ENCODE measurements around the gene RGS7. TPM values are rescaled to one million over a fixed set of nuclear protein-coding genes. Genes with fewer than 3 reads are reported as not detected.

The RGS7 gene
- total RNA-seq, 2 donors from 2014 or later, result 0.10 to 0.24 TPM

DNA sequence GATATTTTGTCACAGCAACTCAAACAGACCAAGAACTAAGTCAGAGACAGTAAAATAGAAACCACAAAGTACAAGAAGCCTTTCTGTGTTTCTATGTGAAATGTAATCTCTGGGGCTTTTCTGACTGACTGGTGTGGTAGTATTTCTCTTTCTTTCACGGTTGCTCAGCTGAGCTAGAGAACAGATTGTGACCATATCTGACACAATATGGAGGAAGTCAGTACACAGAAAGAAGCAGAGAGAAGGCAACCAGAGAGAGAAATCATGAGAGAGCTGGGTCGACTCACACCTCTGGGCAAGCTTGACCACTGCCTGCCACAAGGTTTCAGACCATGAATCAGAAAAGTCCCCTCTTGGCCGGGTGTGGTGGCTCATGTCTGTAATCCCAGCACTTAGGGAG is 536.2 kb downstream of the RGS7 start:
- H3K36me3 ChIP-seq, result no peaks in the 10 kb centered on the region
- intact Hi-C loops (cut with DNase I), result no loop called here
- no peak for DNase-seq
- no peaks in the 10 kb centered on the region for H3K4me1 ChIP-seq
- no peak overlapping the region for H3K27ac ChIP-seq
- TF ChIP-seq, protein P1, sequence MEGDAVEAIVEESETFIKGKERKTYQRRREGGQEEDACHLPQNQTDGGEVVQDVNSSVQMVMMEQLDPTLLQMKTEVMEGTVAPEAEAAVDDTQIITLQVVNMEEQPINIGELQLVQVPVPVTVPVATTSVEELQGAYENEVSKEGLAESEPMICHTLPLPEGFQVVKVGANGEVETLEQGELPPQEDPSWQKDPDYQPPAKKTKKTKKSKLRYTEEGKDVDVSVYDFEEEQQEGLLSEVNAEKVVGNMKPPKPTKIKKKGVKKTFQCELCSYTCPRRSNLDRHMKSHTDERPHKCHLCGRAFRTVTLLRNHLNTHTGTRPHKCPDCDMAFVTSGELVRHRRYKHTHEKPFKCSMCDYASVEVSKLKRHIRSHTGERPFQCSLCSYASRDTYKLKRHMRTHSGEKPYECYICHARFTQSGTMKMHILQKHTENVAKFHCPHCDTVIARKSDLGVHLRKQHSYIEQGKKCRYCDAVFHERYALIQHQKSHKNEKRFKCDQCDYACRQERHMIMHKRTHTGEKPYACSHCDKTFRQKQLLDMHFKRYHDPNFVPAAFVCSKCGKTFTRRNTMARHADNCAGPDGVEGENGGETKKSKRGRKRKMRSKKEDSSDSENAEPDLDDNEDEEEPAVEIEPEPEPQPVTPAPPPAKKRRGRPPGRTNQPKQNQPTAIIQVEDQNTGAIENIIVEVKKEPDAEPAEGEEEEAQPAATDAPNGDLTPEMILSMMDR (IDR thresholded peaks at IDR 0.05), result no peak
- no peaks in the 10 kb centered on the region for H3K9me3 ChIP-seq
- no peak overlapping the region for H3K9ac ChIP-seq (ENCODE audit: low read depth in 2 of 2, low read length in 2 of 2)
- no peaks in the 10 kb centered on the region for H3K27me3 ChIP-seq
- H3K4me3 ChIP-seq, result no peak overlapping the region

DNA sequence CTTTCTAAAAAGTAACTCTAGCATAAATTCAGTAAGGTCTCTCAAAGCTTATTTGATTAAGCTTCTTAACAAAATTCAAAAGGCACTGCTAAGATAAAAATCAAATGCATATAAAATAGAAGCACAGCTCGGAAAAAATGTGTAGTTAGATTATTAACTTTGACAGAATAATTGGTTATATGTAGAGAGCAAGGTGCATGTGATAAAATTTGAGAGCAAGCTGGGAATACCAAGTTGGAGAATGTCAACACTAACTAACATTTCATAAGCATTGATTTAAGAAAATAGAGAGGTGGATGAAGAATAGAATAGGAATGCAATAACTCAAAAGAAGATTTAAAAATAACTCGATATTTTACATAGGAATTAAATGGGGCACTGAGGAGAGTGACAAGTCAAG is 540.5 kb downstream of the RGS7 start:
- Histone ChIP-seq H3K27ac (no peak overlapping the region), H3K9me3 (no peaks in the 10 kb centered on the region), H3K4me3 (no peak overlapping the region), H3K4me1 (no peaks in the 10 kb centered on the region), H3K9ac (ENCODE audit: low read depth in 2 of 2, low read length in 2 of 2) (no peak overlapping the region), H3K27me3 (no peaks in the 10 kb centered on the region), H3K36me3 (no peaks in the 10 kb centered on the region)
- TF ChIP-seq, protein P1 (IDR thresholded peaks at IDR 0.05), result no peak
- DNase-seq, result no peak
- intact Hi-C loops (cut with DNase I), result no loop called here

DNA sequence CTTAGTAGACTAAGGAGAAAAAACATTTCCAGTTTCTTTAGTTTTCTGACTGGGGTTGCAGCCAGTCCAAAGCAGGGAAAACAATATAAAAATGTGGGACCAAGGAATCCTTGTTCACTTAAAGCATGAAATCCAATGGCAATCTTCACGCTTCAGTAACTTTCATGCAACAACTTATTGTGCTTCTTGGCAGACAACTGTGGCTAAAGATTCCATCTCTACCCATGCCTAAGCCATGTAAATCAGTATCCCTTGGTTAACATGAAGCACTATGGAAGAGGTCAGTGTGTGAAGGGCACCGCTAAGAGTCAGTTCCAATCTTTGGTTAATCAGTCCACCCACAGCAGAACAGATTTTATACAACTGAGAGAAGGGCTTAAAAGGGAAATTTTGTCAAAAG is 543.3 kb downstream of the RGS7 start:
- DNase-seq, result no peak
- no peak overlapping the region for H3K27ac ChIP-seq
- no peaks in the 10 kb centered on the region for H3K4me1 ChIP-seq
- no peaks in the 10 kb centered on the region for H3K36me3 ChIP-seq
- no peaks in the 10 kb centered on the region for H3K27me3 ChIP-seq
- intact Hi-C loops (cut with DNase I), result no loop called here
- H3K9ac ChIP-seq (ENCODE audit: low read depth in 2 of 2, low read length in 2 of 2), result no peak overlapping the region
- TF ChIP-seq, protein P1 (IDR thresholded peaks at IDR 0.05), result no peak
- no peaks in the 10 kb centered on the region for H3K9me3 ChIP-seq
- H3K4me3 ChIP-seq, result no peak overlapping the region

DNA sequence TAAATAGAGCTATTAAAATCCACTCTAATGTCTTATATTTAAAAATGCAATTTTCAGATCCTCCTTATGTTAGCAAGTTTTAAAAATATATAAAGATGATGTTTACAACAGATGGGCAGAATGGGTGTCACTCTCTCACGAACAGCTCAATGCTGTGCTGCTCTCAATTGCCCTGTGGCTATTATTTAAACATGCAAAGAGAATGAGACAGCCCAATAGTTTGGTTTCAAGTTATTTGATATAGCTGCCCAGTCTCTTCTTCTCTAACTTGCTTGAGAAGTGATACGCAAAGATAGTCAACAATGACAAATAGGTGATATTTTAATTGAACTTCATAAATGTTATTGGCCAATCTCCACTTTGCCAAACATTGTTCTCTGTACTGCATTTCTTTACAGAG is 545.7 kb downstream of the RGS7 start:
- H3K4me1 ChIP-seq, result no peaks in the 10 kb centered on the region
- DNase-seq, result no peak
- H3K9ac ChIP-seq (ENCODE audit: low read depth in 2 of 2, low read length in 2 of 2), result no peak overlapping the region
- H3K9me3 ChIP-seq, result no peaks in the 10 kb centered on the region
- intact Hi-C loops (cut with DNase I), result no loop called here
- no peaks in the 10 kb centered on the region for H3K27me3 ChIP-seq
- H3K27ac ChIP-seq, result no peak overlapping the region
- no peaks in the 10 kb centered on the region for H3K36me3 ChIP-seq
- no peak overlapping the region for H3K4me3 ChIP-seq
- TF ChIP-seq, protein P1 (IDR thresholded peaks at IDR 0.05), result no peak

DNA sequence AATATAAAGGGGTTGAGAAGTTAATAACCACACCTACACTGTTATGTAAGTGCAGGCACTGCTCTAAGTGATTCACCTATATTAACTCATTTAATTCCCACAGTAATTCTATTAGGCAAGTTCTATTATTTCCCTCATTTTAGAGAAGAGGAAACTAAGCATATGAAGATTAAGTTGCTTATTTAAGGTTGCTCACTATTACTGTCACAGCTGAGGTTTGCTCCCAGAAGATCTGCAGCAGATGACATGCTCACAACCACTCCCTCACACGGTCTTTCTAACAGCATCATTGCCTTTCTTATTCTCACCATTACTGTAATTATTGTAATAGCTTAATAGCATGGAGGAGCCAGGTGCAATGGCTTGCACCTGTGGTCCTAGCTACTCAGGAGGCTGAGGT is 548.6 kb downstream of the RGS7 start:
- Histone ChIP-seq H3K9ac (ENCODE audit: low read depth in 2 of 2, low read length in 2 of 2) (no peak overlapping the region), H3K27ac (no peak overlapping the region), H3K4me3 (no peak overlapping the region), H3K4me1 (no peaks in the 10 kb centered on the region), H3K27me3 (no peaks in the 10 kb centered on the region), H3K9me3 (no peaks in the 10 kb centered on the region), H3K36me3 (no peaks in the 10 kb centered on the region)
- intact Hi-C loops (cut with DNase I), result no loop called here
- TF ChIP-seq, protein P1 (IDR thresholded peaks at IDR 0.05), result no peak
- no peak for DNase-seq
